K562 (cell line): ENCODE results near the gene SERTAD4. TPM values are rescaled to one million over a fixed set of nuclear protein-coding genes. Genes with fewer than 3 reads are reported as not detected.

ENCODE experiments used
- CXXC5 ChIP-seq: fragments of 250-450 bp; sonication (Bioruptor Pico); IDR thresholded peaks from 2 replicates; pipeline ENCODE4 v1.8.0; 2022; ENCODE audit warnings: inconsistent platforms, mild to moderate bottlenecking, moderate library complexity
- STAT6 ChIP-seq: sonication (generic); formaldehyde crosslinking; IDR thresholded peaks from 2 replicates; pipeline ENCODE4 v1.8.1; 2023; ENCODE audit warnings: mild to moderate bottlenecking, missing genetic modification reagents
- ZMIZ1 ChIP-seq, 2 experiments: fragments of 150-350 bp in 1 of 2; IDR thresholded peaks; 2 replicates each; pipeline ENCODE4 v1.6.1; 2012 to 2016; ENCODE audit warnings: low read depth in 2 of 2, low read length in 2 of 2, mild to moderate bottlenecking in 1 of 2, moderate library complexity in 1 of 2
- ZNF318 ChIP-seq, 2 experiments: fragments of 450-650 bp; IDR thresholded peaks; 2 replicates each; pipeline ENCODE4 v1.6.1; 2016; ENCODE audit warnings: mild to moderate bottlenecking in 2 of 2, borderline replicate concordance in 1 of 2, low read depth in 1 of 2, moderate library complexity in 1 of 2
- polyA plus RNA-seq, 8 experiments: library from polyadenylated mRNA; depleted of rRNA in 4 of 8; stranded (reverse) in 5 of 8; unstranded in 3 of 8; fragments of >200 nt; fragmentation: Nextera tagmentation in 2 of 8; fragmentation: Illumina TruSeq in 1 of 8; extraction: Ambion mirVana in 2 of 8; extraction: Trizol in 1 of 8; gene quantifications; 2 replicates each; pipeline versions ENCODE4 v1.2.1 to v1.2.3, GENCODE V29; 2011 to 2014; ENCODE audit warnings: inconsistent platforms in 1 of 8, missing spikeins in 1 of 8
- total RNA-seq, 7 experiments: library from RNA; depleted of rRNA in 6 of 7; stranded (reverse); fragments of >200 nt in 6 of 7; fragmentation: Illumina TruSeq in 2 of 7; extraction: Trizol in 2 of 7; gene quantifications; 2 replicates each; pipeline versions ENCODE4 v1.2.1 to v1.2.3, GENCODE V29; 2011 to 2021; ENCODE audit warnings: low replicate concordance in 1 of 7

Gene SERTAD4
- total and polyA plus RNA-seq, 9 of the 15 experiments (the other 6 are each of a cell fraction or from before 2014, with no cell fraction given) = not detected

GRCh38 chr1:210201681-210202080 lies 30.9 kb upstream of the SERTAD4 start (continued):
- TF ChIP-seq STAT6 (CRISPR knock-in tag) (no peak), ZNF318 (IDR thresholded peaks at IDR 0.05; ENCODE audit: borderline replicate concordance in 1 of 2, low read depth in 1 of 2) (no peak), ZMIZ1 (IDR thresholded peaks at IDR 0.05; ENCODE audit: low read depth in 2 of 2, low read length in 2 of 2) (no peak), CXXC5 (CRISPR knock-in tag) (no peak)
